Stomach smooth muscle (tissue), 2 donors: ENCODE results near the gene MRGPRX3.
"Not testable (repeated sequence)": the region's sequence is repeated elsewhere in the genome, so short reads cannot be mapped to it uniquely, and the experiment has no call there.

Experiments used
- H3K27ac ChIP-seq: one replicate; pipeline ENCODE4 v1.7.0; 2013; ENCODE audit warnings: mild to moderate bottlenecking, low read length, inconsistent platforms
- H3K27me3 ChIP-seq, 2 donors: one replicate each; pipeline ENCODE4 v1.7.0; 2013; ENCODE audit warnings: low read length in 2 of 2; ENCODE audit not compliant: insufficient read depth in 2 of 2, control insufficient read depth in 1 of 2
- H3K36me3 ChIP-seq, 2 donors: one replicate each; pipeline ENCODE4 v1.7.0; 2013; ENCODE audit warnings: low read length in 2 of 2; ENCODE audit not compliant: control insufficient read depth in 2 of 2, insufficient read depth in 2 of 2
- H3K4me1 ChIP-seq: one replicate; pipeline ENCODE4 v1.7.0; 2013; ENCODE audit warnings: low read length; ENCODE audit not compliant: control insufficient read depth, insufficient read depth
- H3K4me3 ChIP-seq, 2 donors: one replicate each; pipeline ENCODE4 v1.7.0; 2013; ENCODE audit warnings: low read length in 2 of 2
- H3K9ac ChIP-seq, 2 donors: one replicate each; pipeline ENCODE4 v1.7.0; 2013; ENCODE audit warnings: low read length in 2 of 2, mild to moderate bottlenecking in 1 of 2
- H3K9me3 ChIP-seq, 2 donors: one replicate each; pipeline ENCODE4 v1.7.0; 2013; ENCODE audit warnings: low read length in 2 of 2; ENCODE audit not compliant: control insufficient read depth in 2 of 2
- donor health status: healthy.
- donor health status: Pancreatic carcinoma.

MRGPRX3 gene

DNA sequence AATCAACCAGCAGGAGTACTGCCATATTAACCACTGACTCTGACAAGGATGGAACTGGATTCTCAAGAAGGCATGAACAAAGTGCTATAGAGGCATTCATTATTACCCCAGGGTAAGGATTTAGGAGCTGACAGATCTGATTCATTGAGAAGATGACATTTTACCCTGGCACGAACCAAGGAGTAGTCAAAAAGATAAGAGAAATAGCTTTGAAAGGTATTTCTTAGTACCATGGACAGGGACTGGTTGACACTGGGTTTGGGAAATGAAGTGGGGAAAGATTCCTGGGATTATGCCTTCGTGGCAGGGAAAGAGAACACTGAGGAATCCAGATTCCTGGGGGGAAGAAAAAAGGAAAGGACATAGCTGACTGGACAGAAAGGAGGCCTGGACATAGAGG lies 21.4 kb upstream of the MRGPRX3 start:
- H3K4me3 ChIP-seq: no peak overlapping the region
- no peak overlapping the region for H3K27ac ChIP-seq
- peaks cover 3% of the 10 kb centered on the region for H3K4me1 ChIP-seq
- no peaks in the 10 kb centered on the region for H3K9me3 ChIP-seq
- no peaks in the 10 kb centered on the region for H3K36me3 ChIP-seq
- peaks cover 5 to 8% of the 10 kb centered on the region in 2 donors for H3K27me3 ChIP-seq
- H3K9ac ChIP-seq: no peak overlapping the region

DNA sequence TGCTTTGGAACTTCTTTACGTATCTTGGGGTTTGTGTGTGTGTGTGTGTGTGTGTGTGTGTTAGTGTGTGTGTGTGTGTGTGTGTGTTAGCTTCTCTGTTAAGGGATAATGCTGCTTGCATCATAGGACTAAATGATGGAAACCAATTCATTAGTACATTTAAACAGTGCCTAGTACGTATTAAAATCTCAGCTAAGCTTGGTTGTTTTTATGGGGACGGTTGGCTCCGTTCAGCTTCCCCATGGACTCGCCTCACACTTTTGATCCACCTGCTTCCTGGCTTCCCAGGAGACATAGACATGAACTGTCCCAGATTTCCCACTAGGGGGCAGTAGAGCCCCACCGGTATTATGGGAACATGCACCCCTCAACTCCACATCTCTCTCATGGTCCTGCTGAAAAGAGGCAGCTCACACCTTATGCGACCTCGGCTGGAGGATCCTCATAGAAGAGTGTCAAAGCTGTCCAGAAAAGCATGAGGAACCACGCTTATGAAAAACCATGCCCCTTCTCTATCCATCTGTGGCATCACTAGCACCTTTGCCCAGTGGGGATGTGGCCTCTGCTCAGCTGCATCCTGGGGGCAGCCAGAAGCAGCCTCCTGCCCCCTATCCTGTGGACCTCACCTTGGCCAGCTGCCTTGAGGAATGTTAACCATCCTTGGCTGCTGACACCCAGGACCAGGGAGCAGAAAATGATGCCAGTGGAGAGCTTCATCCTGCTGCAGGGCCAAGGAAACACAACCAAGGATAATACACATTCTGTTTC lies 16.8 kb upstream of the MRGPRX3 start:
- peaks cover 2 to 8% of the 10 kb centered on the region in 2 donors for H3K27me3 ChIP-seq
- peaks cover 3% of the 10 kb centered on the region for H3K4me1 ChIP-seq
- no peak overlapping the region for H3K4me3 ChIP-seq
- H3K27ac ChIP-seq: no peak overlapping the region
- no peaks in the 10 kb centered on the region for H3K36me3 ChIP-seq
- H3K9ac ChIP-seq: no peak overlapping the region
- H3K9me3 ChIP-seq: no peaks in the 10 kb centered on the region

DNA sequence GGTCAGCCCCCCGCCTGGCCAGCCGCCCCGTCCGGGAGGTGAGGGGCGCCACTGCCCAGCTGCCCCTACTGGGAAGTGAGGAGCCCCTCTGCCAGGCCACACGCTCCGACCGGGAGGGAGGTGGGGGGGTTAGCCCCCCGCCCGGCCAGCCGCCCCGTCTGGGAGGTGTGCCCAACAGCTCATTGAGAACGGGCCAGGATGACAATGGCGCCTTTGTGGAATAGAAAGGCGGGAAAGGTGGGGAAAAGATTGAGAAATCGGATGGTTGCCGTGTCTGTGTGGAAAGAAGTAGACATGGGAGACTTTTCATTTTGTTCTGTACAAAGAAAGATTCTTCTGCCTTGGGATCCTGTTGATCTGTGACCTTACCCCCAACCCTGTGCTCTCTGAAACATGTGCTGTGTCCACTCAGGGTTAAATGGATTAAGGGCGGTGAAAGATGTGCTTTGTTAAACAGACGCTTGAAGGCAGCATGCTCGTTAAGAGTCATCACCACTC lies 11.0 kb upstream of the MRGPRX3 start:
- not testable (repeated sequence) for H3K4me3 ChIP-seq, H3K27me3 ChIP-seq, H3K9ac ChIP-seq, H3K9me3 ChIP-seq, H3K4me1 ChIP-seq, H3K36me3 ChIP-seq, H3K27ac ChIP-seq

DNA sequence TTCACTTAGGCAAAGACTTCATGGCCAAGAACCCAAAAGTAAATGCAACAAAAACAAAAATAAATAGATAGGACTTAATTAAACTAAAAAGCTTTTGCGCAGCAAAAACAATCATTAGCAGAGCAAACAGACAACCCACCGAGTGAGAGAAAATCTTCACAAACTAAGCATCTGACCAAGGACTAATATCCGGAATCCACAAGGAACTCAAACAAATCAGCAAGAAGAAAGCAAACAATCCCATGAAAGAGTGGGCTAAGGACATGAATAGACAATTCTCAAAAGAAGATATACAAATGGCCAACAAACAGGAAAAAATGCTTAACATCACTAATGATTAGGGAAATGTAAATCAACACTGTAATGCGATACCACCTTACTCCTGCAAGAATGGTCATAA lies 1.3 kb upstream of the MRGPRX3 start:
- H3K4me3 ChIP-seq, H3K27ac ChIP-seq, H3K4me1 ChIP-seq, H3K9ac ChIP-seq, H3K27me3 ChIP-seq, H3K9me3 ChIP-seq, H3K36me3 ChIP-seq: not testable (repeated sequence)

DNA sequence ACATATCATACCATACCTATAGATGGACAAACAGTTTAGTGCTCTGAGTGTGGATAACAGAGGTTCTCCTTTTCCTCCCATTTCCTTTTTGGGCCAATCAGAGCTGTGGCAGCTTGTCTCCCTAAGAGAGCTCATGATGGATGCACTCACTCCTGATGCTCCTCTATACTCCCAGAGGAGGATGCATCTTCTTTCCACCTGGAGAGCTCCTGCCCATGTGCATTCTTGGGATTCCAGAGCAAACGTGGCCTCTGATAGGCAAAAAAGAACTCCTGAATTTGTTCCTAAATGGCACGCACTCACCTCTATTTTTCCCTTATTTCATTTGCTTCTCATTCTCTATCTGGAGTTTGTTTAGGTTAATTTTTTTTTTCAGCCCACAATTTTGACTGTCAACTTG lies 2.9 kb downstream of the MRGPRX3 start:
- Histone ChIP-seq H3K36me3 (no peaks in the 10 kb centered on the region), H3K4me3 (no peak overlapping the region), H3K27ac (no peak overlapping the region)

DNA sequence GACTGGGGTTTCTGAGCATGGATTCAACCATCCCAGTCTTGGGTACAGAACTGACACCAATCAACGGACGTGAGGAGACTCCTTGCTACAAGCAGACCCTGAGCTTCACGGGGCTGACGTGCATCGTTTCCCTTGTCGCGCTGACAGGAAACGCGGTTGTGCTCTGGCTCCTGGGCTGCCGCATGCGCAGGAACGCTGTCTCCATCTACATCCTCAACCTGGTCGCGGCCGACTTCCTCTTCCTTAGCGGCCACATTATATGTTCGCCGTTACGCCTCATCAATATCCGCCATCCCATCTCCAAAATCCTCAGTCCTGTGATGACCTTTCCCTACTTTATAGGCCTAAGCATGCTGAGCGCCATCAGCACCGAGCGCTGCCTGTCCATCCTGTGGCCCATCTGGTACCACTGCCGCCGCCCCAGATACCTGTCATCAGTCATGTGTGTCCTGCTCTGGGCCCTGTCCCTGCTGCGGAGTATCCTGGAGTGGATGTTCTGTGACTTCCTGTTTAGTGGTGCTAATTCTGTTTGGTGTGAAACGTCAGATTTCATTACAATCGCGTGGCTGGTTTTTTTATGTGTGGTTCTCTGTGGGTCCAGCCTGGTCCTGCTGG lies 4.9 kb downstream of the MRGPRX3 start:
- Histone ChIP-seq H3K27ac (no peak overlapping the region), H3K9me3 (no peaks in the 10 kb centered on the region), H3K4me1 (no peaks in the 10 kb centered on the region), H3K4me3 (no peak overlapping the region), H3K36me3 (no peaks in the 10 kb centered on the region), H3K27me3 (peaks cover 0 to 2% of the 10 kb centered on the region in 2 donors), H3K9ac (no peak overlapping the region)

More for the DNA sequence above, 2.9 kb downstream of the MRGPRX3 start:
- Histone ChIP-seq H3K9ac (no peak overlapping the region), H3K4me1 (no peaks in the 10 kb centered on the region), H3K27me3 (peaks cover 0 to 2% of the 10 kb centered on the region in 2 donors), H3K9me3 (no peaks in the 10 kb centered on the region)

DNA sequence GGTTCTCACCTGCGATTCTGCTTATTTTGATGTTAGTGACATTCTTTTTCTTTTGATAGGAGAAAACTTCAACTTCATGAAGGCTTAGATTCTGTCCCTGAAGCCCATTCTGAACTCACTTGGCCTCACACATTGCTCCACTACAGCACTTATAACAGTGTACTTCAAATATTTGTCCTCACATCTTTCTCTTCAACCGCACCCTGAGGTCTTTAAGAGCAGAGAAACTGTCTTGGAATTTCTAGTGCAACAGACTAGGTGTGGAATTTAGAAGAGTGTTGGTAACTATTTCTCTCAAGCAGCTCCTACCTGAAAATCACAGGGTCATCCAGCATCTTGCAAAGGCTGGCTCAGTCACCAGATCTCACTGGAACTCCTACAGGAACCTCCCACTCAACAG lies 7.8 kb downstream of the MRGPRX3 start:
- H3K9ac ChIP-seq: no peak overlapping the region
- no peaks in the 10 kb centered on the region for H3K4me1 ChIP-seq
- H3K36me3 ChIP-seq: no peaks in the 10 kb centered on the region
- H3K9me3 ChIP-seq: no peaks in the 10 kb centered on the region
- peaks cover 2% of the 10 kb centered on the region in 2 donors for H3K27me3 ChIP-seq
- no peak overlapping the region for H3K27ac ChIP-seq
- no peak overlapping the region for H3K4me3 ChIP-seq

DNA sequence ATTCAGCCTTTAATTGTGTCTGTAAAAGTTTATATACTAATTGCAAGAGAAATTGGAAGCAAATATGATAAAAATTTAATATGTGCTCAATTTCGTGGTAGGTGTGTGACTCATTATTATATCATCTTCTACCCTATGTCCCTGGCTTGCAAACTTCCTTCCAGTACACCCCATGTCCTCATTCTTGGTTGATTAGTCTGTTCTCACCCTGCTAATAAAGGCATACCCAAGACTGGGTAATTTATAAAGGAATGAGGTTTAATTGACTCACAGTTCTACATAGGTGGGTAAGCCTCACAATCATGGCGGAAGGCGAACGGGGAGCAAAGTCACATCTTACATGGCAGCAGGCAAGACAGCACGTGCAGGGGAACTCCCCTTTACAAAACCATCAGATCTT lies 11.9 kb downstream of the MRGPRX3 start:
- H3K4me3 ChIP-seq: no peak overlapping the region
- H3K27ac ChIP-seq: no peak overlapping the region
- H3K9me3 ChIP-seq: no peaks in the 10 kb centered on the region
- peaks cover 2 to 9% of the 10 kb centered on the region in 2 donors for H3K27me3 ChIP-seq
- H3K9ac ChIP-seq: no peak overlapping the region
- H3K4me1 ChIP-seq: no peaks in the 10 kb centered on the region
- no peaks in the 10 kb centered on the region for H3K36me3 ChIP-seq

DNA sequence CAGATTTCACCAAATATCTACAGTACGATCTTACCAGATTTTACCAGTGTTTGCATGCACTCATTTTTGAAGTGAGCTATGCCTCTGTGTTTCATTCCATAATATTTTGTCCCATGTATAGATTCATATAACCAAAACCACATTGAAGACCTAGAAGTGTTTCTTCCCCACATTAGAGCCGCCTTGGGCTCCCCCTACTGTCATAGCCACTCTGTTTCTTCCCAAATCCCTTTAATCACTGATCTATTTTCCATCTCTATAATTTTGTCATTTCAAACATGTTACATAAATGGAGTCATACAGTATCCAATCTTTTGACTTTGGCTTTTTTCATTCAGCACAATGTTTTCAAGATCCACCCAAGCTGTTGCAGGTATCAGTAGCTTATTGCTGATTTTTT lies 12.7 kb downstream of the MRGPRX3 start:
- H3K9me3 ChIP-seq: no peaks in the 10 kb centered on the region
- H3K27ac ChIP-seq: no peak overlapping the region
- H3K27me3 ChIP-seq: peaks cover 2 to 7% of the 10 kb centered on the region in 2 donors
- no peak overlapping the region for H3K9ac ChIP-seq
- no peak overlapping the region for H3K4me3 ChIP-seq
- no peaks in the 10 kb centered on the region for H3K36me3 ChIP-seq
- no peaks in the 10 kb centered on the region for H3K4me1 ChIP-seq

DNA sequence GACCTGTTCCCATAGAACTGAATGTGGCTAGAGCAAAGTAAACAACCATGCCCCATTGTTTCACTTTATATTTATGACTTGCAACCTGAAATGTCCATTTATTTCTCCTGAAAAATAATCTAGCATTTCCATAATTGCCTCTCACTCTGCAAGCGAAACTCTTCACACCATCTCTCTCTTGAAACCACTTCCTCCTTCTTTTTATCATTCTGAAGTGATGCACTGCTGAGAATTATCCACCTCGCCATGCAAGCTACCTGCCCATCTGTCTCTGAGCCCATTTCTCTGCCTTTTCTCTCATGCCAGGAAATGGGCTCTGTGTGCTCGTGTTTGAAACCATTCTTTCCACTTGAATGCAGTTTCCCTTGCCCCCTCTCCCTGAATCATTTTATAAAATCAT lies 13.5 kb downstream of the MRGPRX3 start:
- H3K36me3 ChIP-seq: no peaks in the 10 kb centered on the region
- peaks cover 2 to 7% of the 10 kb centered on the region in 2 donors for H3K27me3 ChIP-seq
- no peak overlapping the region for H3K4me3 ChIP-seq
- no peaks in the 10 kb centered on the region for H3K4me1 ChIP-seq
- no peak overlapping the region for H3K27ac ChIP-seq
- no peaks in the 10 kb centered on the region for H3K9me3 ChIP-seq
- no peak overlapping the region for H3K9ac ChIP-seq

DNA sequence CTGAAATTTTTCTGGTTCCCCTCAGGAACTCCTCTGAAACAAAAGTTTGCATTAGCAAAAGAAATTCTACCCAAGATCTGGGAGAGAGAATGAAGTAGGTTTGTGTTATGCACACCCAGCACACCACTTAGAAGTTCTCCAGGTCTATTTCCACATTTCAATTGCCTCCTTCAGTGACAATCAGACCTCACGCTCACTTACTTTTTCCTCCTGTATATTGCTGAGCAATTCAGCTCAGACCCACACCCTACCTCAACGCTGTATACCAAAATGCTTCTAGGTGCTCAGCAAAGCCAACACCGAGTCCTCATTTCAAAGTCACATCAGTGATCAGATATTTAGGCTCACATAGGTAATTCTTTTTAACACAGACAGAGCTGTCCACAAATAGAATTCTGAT lies 19.2 kb downstream of the MRGPRX3 start:
- no peaks in the 10 kb centered on the region for H3K36me3 ChIP-seq
- no peak overlapping the region for H3K27ac ChIP-seq
- no peak overlapping the region for H3K9ac ChIP-seq
- no peaks in the 10 kb centered on the region for H3K9me3 ChIP-seq
- H3K4me3 ChIP-seq: no peak overlapping the region
- peaks cover 0 to 6% of the 10 kb centered on the region in 2 donors for H3K27me3 ChIP-seq
- no peaks in the 10 kb centered on the region for H3K4me1 ChIP-seq
